GM23338 (cell line): ENCODE data around the gene USP35. TPM values are rescaled to one million over a fixed set of nuclear protein-coding genes. Genes with fewer than 3 reads are reported as not detected.

Experiments
- ATAC-seq: fragments of 200-7000 bp; cut with Tn5 transposase; 3 replicates; pipeline ENCODE4 v1.9.1; 2020
- DNase-seq: peaks from one replicate; pipeline ENCODE4 v3.0.0-alpha.2; 2015; ENCODE audit warnings: low spot score
- H2AFZ ChIP-seq: fragments of 200-600 bp; sonication (generic); 2 replicates; pipeline ENCODE4 v1.8.0; 2016; ENCODE audit warnings: antibody characterized with exemption, mild to moderate bottlenecking, moderate library complexity
- H3F3A ChIP-seq: fragments of 200-600 bp; sonication (generic); replicated peaks from 2 replicates; pipeline ENCODE4 v1.8.0; 2017; ENCODE audit warnings: antibody characterized with exemption, mixed run types, low read depth
- H3K27ac ChIP-seq: fragments of 200-600 bp; sonication (generic); 2 replicates; pipeline ENCODE4 v1.6.1; 2016; ENCODE audit warnings: low read depth
- H3K27me3 ChIP-seq: fragments of 200-600 bp; sonication (generic); 2 replicates; pipeline ENCODE4 v1.8.0; 2016; ENCODE audit warnings: mild to moderate bottlenecking, mixed run types, moderate library complexity; ENCODE audit not compliant: insufficient read depth
- H3K36me3 ChIP-seq: fragments of 200-600 bp; sonication (generic); 2 replicates; pipeline ENCODE4 v1.8.0; 2016; ENCODE audit warnings: mild to moderate bottlenecking; ENCODE audit not compliant: insufficient read depth
- H3K4me1 ChIP-seq: fragments of 200-600 bp; sonication (generic); 2 replicates; pipeline ENCODE4 v1.8.0; 2016; ENCODE audit warnings: mild to moderate bottlenecking, moderate library complexity; ENCODE audit not compliant: insufficient read depth
- H3K4me2 ChIP-seq: fragments of 200-600 bp; sonication (generic); 2 replicates; pipeline ENCODE4 v1.7.1; 2017; ENCODE audit warnings: mixed run types
- H3K4me3 ChIP-seq: fragments of 200-600 bp; sonication (generic); 2 replicates; pipeline ENCODE4 v1.6.1; 2016; ENCODE audit warnings: mixed run types
- H3K79me2 ChIP-seq: fragments of 200-600 bp; sonication (generic); replicated peaks from 2 replicates; pipeline ENCODE4 v1.8.0; 2017; ENCODE audit warnings: mild to moderate bottlenecking; ENCODE audit not compliant: insufficient read depth
- H3K9me2 ChIP-seq: fragments of 200-600 bp; sonication (generic); 2 replicates; pipeline ENCODE4 v1.8.0; 2017; ENCODE audit not compliant: insufficient read depth
- H4K20me1 ChIP-seq: fragments of 200-600 bp; sonication (generic); replicated peaks from 2 replicates; pipeline ENCODE4 v1.8.0; 2017; ENCODE audit warnings: mild to moderate bottlenecking; ENCODE audit not compliant: insufficient read depth
- H3K27ac Mint-ChIP-seq: 2 replicates; pipeline ENCODE4 v1.8.0; 2020; ENCODE audit warnings: inconsistent platforms, mild to moderate bottlenecking, moderate library complexity, mixed read lengths
- H3K27me3 Mint-ChIP-seq: 3 replicates; pipeline ENCODE4 v1.8.0; 2022; ENCODE audit warnings: low read depth, mild to moderate bottlenecking, moderate library complexity, mixed read lengths, inconsistent platforms; ENCODE audit not compliant: insufficient read depth, poor library complexity
- H3K36me3 Mint-ChIP-seq: 3 replicates; pipeline ENCODE4 v1.8.0; 2021; ENCODE audit warnings: low read depth, mild to moderate bottlenecking, inconsistent platforms, moderate library complexity, mixed read lengths
- H3K4me1 Mint-ChIP-seq: 3 replicates; pipeline ENCODE4 v1.8.0; 2020; ENCODE audit warnings: mild to moderate bottlenecking, inconsistent platforms, mixed read lengths
- H3K4me3 Mint-ChIP-seq: 3 replicates; pipeline ENCODE4 v1.8.0; 2021; ENCODE audit warnings: moderate library complexity, mild to moderate bottlenecking, inconsistent platforms, mixed read lengths
- H3K9me3 Mint-ChIP-seq: 3 replicates; pipeline ENCODE4 v1.8.0; 2020; ENCODE audit warnings: moderate library complexity, mild to moderate bottlenecking, inconsistent platforms, mixed read lengths
- CREB1 ChIP-seq: fragments of 250-450 bp; sonication (Bioruptor Pico); IDR thresholded peaks from 2 replicates; pipeline ENCODE4 v1.5.0; 2020; ENCODE audit warnings: low read depth, mild to moderate bottlenecking, moderate library complexity
- CTCF ChIP-seq, 2 experiments: fragments of 200-600 bp in 1 of 2; sonication (generic) in 1 of 2; conservative IDR thresholded peaks; 2 replicates each; pipeline versions ENCODE4 v1.5.1 to v1.6.1; 2016 to 2017; ENCODE audit warnings: antibody characterized with exemption in 2 of 2, low read depth in 2 of 2, mild to moderate bottlenecking in 2 of 2, moderate library complexity in 1 of 2
- ETS1 ChIP-seq: IDR thresholded peaks from 2 replicates; pipeline ENCODE4 v1.6.1; 2016; ENCODE audit warnings: antibody characterized with exemption
- EZH2 ChIP-seq: fragments of 200-600 bp; sonication (generic); IDR thresholded peaks from one replicate; pipeline ENCODE4 v1.8.0; 2017; ENCODE audit warnings: antibody characterized with exemption, mild to moderate bottlenecking, low read depth; ENCODE audit not compliant: unreplicated experiment
- EZH2phosphoT487 ChIP-seq: fragments of 200-600 bp; sonication (generic); IDR thresholded peaks from one replicate; pipeline ENCODE4 v1.8.1; 2018; ENCODE audit warnings: antibody characterized with exemption; ENCODE audit not compliant: unreplicated experiment
- JUNB ChIP-seq: IDR thresholded peaks from one replicate; pipeline ENCODE4 v1.6.1; 2016; ENCODE audit warnings: antibody characterized with exemption; ENCODE audit not compliant: unreplicated experiment
- NANOG ChIP-seq: IDR thresholded peaks from 2 replicates; pipeline ENCODE4 v1.6.1; 2016; ENCODE audit warnings: antibody characterized with exemption, borderline replicate concordance
- POLR2AphosphoS5 ChIP-seq: IDR thresholded peaks from 2 replicates; pipeline ENCODE4 v1.6.1; 2016; ENCODE audit warnings: antibody characterized with exemption, low read depth
- REST ChIP-seq: IDR thresholded peaks from one replicate; pipeline ENCODE4 v1.6.1; 2018; ENCODE audit warnings: antibody characterized with exemption; ENCODE audit not compliant: unreplicated experiment
- STAT1 ChIP-seq: IDR thresholded peaks from one replicate; pipeline ENCODE4 v1.6.1; 2016; ENCODE audit warnings: antibody characterized with exemption; ENCODE audit not compliant: unreplicated experiment
- ZNF114 ChIP-seq: fragments of 250-450 bp; sonication (Bioruptor Pico); IDR thresholded peaks from 2 replicates; pipeline ENCODE4 v1.5.0; 2020; ENCODE audit warnings: mild to moderate bottlenecking, moderate library complexity
- ZNF331 ChIP-seq: fragments of 250-450 bp; sonication (Bioruptor Pico); IDR thresholded peaks from 2 replicates; pipeline ENCODE4 v1.5.0; 2020; ENCODE audit warnings: low read depth, mild to moderate bottlenecking, moderate library complexity
- ZNF462 ChIP-seq: fragments of 250-450 bp; sonication (Bioruptor Pico); IDR thresholded peaks from 2 replicates; pipeline ENCODE4 v1.5.0; 2020; ENCODE audit warnings: mild to moderate bottlenecking, moderate library complexity
- polyA plus RNA-seq: library from polyadenylated mRNA; unstranded; fragments of >200 nt; fragmentation: Nextera tagmentation; extraction: Ambion mirVana; gene quantifications from 2 replicates; pipeline ENCODE4 v1.2.1, GENCODE V29; 2016
- total RNA-seq: library from RNA; depleted of rRNA; stranded (reverse); fragments of >200 nt; shearing (Covaris generic); gene quantifications from 2 replicates; pipeline ENCODE4 v1.2.3, GENCODE V29; 2014

Gene USP35
- total and polyA plus RNA-seq, 2 experiments from 2014 or later = 2.5 to 10.7 TPM

GRCh38 chr11:78254268-78254667 is 65.5 kb downstream of the USP35 start (continued):
- no peak for TF ChIP-seq REST
- TF ChIP-seq NANOG = no peak
- no peak for TF ChIP-seq ZNF331
- TF ChIP-seq JUNB = no peak
- no peak for TF ChIP-seq CREB1 (CRISPR knock-in tag)
- TF ChIP-seq EZH2phosphoT487 = no peak
- no peak for TF ChIP-seq POLR2AphosphoS5
- no peak for TF ChIP-seq ZNF114
- no peak for TF ChIP-seq STAT1

GRCh38 chr11:78255919-78256318 is 67.2 kb downstream of the USP35 start:
- Histone ChIP-seq H3K36me3 (no peaks in the 10 kb centered on the region), H3K4me2 (no peak overlapping the region), H3K4me3 (no peak overlapping the region), H3K79me2 (no peaks in the 10 kb centered on the region), H3F3A (no peaks in the 10 kb centered on the region), H4K20me1 (no peaks in the 10 kb centered on the region), H3K27ac (no peak overlapping the region), H2AFZ (no peak overlapping the region), H3K27me3 (no peaks in the 10 kb centered on the region), H3K9me2 (no peaks in the 10 kb centered on the region), H3K4me1 (peaks cover 4% of the 10 kb centered on the region; the same call in 1 of the 2 replicates)
- no peak for DNase-seq
- H3K9me3 Mint-ChIP-seq = no peaks in the 10 kb centered on the region
- ATAC-seq = no peak
- no peak overlapping the region for H3K4me3 Mint-ChIP-seq
- no peak overlapping the region for H3K27ac Mint-ChIP-seq
- peaks cover 4% of the 10 kb centered on the region; the same call in 1 of the 3 replicates for H3K4me1 Mint-ChIP-seq
- H3K27me3 Mint-ChIP-seq = no peaks in the 10 kb centered on the region
- no peaks in the 10 kb centered on the region for H3K36me3 Mint-ChIP-seq
- TF ChIP-seq ZNF462 = no peak
- no peak for TF ChIP-seq ZNF114
- TF ChIP-seq EZH2 = no peak
- TF ChIP-seq ETS1 = no peak
- no peak for TF ChIP-seq CTCF (conservative IDR thresholded peaks at IDR 0.05; ENCODE audit: low read depth in 2 of 2)
- no peak for TF ChIP-seq STAT1
- no peak for TF ChIP-seq ZNF331
- no peak for TF ChIP-seq NANOG
